Esophagus squamous epithelium (tissue), 4 donors: ENCODE data around the gene FGFBP2.

Experiments
- POLR2A ChIP-seq, 4 donors: fragments of 450-650 bp; IDR thresholded peaks; one replicate each; pipeline ENCODE4 v1.6.1; 2017; ENCODE audit warnings: antibody characterized with exemption in 4 of 4, mild to moderate bottlenecking in 4 of 4, moderate library complexity in 3 of 4
- TF ChIP-seq, protein P1 (sequence below), 6 experiments: fragments of 450-650 bp in 4 of 6; fragments of 200-600 bp in 2 of 6; sonication (generic) in 2 of 6; IDR thresholded peaks; one replicate each; pipeline ENCODE4 v1.5.1; 2016 to 2019; ENCODE audit warnings: antibody characterized with exemption in 6 of 6, mild to moderate bottlenecking in 4 of 6, moderate library complexity in 4 of 6

DNA sequence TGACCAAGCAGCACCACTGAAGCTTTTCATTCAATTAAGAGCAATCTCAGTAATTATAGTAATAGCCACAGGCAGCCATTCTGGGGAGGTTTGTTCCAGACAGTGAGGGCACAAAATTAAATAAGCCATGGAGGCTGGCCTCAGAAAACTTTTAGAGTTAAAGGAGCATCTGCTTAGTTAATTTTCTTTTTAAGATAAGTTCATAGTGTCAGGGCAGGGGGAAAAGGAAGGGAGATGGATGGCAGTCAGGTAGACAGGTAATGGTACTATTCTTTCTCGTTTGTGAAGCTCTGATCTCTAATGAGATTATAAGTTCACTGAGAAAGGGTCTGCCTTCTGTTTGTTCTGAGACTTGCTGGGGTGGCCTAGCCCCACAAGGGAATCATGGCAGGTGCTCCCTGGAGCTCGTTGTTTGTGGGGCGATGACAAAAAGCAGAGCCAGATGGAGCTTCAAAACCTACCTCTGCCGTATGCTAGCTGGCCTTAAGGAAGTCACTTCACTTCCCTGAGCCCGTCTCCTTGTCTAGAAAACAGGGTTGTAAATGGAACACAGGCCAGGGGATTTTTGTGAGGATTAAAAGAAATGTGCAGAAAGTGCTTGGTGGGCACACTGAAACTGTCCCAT, 44.6 kb upstream of the FGFBP2 start:
- TF ChIP-seq, protein P1, sequence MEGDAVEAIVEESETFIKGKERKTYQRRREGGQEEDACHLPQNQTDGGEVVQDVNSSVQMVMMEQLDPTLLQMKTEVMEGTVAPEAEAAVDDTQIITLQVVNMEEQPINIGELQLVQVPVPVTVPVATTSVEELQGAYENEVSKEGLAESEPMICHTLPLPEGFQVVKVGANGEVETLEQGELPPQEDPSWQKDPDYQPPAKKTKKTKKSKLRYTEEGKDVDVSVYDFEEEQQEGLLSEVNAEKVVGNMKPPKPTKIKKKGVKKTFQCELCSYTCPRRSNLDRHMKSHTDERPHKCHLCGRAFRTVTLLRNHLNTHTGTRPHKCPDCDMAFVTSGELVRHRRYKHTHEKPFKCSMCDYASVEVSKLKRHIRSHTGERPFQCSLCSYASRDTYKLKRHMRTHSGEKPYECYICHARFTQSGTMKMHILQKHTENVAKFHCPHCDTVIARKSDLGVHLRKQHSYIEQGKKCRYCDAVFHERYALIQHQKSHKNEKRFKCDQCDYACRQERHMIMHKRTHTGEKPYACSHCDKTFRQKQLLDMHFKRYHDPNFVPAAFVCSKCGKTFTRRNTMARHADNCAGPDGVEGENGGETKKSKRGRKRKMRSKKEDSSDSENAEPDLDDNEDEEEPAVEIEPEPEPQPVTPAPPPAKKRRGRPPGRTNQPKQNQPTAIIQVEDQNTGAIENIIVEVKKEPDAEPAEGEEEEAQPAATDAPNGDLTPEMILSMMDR (IDR thresholded peaks at IDR 0.05): no peak
- no peak for TF ChIP-seq POLR2A (IDR thresholded peaks at IDR 0.05)
